HG03520 (cell line): ENCODE measurements around the gene LSM14A.
"Not testable (repeated sequence)": the region's sequence is repeated elsewhere in the genome, so short reads cannot be mapped to it uniquely, and the experiment has no call there.

ENCODE experiments used
- ATAC-seq: cut with Tn5 transposase; IDR thresholded peaks from one replicate; pipeline ENCODE4 v1.9.1; 2021; ENCODE audit warnings: mild to moderate bottlenecking, moderate library complexity; ENCODE audit not compliant: unreplicated experiment

LSM14A gene

DNA sequence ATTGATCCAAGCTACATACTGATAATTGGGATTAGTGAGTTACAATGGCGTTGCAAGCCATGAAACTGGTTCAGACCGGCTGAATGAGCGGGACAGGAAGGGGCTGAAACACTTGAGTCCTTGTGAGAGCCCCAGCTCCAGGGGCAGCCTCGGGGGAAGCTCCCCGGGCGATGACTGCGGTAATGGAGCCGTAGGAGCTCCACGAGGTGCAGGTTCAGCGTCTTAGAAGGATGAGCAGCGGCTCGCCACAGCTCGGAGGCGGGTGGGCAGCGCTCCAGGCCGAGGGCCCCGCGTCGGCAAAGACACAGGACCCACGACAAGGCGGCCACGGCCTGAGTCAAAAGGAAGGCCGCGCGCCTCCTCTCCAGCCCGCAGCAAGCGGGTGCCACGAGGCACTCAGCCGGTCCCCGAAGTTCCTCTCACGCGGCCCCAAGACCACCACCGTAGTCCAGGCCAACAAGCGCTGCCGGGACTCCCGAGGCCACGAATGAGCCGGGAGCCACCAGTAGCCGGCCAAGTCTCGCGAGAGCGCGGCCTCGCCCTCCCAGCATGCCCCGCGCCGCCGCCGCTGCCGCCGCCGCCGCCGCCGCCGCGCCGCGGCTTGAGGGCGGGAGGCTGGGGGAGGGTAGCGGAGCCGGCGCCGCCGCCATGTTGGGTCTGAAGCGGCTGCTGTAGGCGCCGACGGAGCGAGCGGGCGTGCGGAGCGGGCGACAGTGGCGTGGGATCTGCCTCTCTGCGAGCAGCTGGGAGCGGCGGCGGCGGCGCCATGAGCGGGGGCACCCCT is at the start of gene LSM14A:
TSS of gene LSM14A (plus strand) at position 628 of the 784 bp plus-strand sequence. CDS start at position 767, 139 bp downstream.
- ATAC-seq, result peak; percentile 53

DNA sequence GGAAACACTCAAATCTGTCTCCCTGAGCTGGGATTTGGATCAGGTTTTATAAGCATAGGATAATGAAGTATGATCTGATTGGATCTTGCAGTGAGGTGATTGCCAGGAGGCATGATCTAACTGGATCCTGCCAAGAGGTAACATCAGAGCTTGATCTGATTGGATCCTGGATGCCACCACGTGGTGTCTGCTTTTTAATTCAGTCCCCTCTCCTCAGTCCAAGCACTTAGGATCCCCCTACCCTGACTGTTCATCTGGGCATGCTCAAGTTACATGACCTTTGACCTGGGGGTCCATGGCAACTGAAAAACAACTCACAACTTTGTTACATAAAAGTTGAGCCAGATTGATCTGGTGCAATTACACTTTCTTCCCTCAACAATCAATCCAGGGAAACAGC is 47.5 kb upstream of the LSM14A start:
- ATAC-seq, result no peak

DNA sequence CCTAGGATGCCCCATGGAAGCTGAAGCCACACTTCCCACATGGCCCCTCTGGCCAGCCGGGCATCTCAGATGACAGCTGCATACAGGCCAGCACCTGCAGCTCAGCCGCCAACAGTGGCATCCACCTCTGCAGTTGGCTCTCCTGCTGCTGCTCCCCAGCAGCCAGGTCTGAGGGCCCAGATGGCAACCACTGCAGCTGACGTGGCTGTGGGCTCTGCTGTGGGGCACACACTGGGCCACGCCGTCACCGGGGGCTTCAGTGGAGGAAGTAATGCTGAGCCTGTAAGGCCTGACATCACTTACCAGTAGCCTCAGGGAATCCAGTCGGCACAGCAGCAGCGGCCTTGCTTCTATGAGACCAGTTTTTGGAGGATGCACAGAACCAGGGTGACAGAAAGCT is 45.3 kb upstream of the LSM14A start:
- no peak for ATAC-seq

DNA sequence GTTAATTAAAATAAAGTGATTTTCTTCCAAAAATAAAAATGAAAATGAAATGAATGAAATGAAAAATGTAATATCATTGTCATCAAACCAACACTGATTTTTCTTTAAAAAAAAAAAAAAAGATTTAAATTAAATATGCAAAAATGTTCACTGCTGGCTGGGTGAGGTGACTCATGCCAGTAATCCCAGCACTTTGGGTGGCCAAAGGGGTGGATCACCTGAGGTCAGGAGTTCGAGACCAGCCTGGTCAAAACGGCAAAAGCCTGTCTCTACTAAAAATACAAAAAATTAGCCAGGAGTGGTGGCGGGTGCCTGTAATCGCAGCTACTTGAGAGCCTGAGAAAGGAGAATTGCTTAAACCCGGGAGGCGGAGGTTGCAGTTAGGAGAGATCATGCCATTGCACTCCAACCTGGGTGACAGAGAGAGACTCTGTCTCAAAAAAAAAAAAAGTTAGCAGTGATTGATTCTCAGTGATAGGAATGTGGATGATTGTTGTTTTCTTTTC is 44.6 kb upstream of the LSM14A start:
- ATAC-seq, result no peak

DNA sequence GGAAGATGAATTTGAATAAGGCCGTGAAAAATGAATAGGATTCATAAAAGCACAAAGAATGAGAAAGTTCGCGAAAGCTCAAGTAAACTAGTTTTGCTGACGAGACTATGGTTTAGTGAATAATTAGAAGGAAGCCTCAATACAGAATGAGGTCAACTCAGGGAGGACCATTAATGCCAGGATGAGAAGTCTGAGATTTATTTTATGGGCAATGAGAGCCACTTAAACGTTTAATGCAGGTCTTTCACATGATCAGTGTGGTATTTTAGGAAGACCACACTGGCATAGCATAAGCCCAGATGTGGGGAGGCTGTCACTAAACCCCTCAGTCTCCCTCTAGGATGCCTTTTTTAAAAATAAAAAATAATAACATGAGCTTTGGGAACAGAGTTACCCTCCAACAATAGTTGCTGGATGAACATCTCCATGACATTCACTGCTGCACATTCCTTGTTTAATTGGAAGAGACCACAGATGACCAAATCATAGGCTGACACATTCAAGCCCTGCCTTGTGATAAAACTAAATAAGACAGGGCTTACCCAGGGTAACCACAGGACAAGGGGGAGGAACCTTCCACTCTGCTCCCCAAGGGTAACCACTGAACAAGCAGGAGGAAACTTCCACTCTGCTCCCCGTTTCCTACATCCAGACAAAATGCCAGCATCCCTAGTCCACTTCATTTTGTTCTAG is 43.6 kb upstream of the LSM14A start:
- no peak for ATAC-seq

DNA sequence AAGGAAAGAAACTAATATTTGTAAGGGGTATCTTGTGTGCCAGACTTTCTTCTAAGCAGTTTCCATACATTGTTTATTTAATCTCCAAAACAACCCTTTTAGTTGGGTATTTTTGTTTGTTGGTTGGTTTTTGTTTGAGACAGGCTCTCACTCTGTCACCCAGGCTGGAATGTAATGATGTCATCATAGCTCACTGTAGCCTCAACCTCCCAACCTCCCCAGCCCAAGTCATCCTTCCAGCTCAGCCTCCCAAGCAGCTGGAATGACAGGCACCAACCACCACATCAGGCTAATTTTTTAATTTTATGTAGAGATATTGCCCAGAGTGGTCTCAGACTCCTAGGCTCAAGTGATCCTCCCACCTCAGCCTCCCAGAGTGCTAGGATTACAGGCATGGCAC is 41.2 kb upstream of the LSM14A start:
- ATAC-seq, result no peak

DNA sequence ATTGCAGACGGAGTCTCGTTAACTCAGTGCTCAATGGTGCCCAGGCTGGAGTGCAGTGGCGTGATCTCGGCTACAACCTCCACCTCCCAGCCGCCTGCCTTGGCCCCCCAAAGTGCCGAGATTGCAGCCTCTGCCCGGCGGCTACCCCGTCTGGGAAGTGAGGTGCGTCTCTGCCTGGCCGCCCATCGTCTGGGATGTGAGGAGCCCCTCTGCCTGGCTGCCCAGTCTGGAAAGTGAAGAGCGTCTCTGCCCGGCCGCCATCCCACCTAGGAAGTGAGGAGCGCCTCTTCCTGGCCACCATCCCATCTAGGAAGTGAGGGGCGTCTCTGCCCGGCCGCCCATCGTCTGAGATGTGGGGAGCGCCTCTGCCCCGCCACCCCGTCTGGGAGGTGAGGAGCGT is 40.2 kb upstream of the LSM14A start:
- ATAC-seq, result not testable (repeated sequence)

DNA sequence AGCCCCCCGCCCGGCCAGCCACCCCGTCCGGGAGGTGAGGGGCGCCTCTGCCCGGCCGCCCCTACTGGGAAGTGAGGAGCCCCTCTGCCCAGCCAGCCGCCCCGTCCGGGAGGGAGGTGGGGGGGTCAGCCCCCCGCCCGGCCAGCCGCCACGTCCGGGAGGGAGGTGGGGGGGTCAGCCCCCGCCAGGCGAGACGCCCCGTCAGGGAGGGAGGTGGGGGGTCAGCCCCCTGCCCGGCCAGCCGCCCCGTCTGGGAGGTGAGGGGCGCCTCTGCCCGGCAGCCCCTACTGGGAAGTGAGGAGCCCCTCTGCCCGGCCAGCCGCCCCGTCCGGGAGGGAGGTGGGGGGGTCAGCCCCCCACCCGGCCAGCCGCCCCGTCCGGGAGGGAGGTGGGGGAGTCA is 39.6 kb upstream of the LSM14A start:
- not testable (repeated sequence) for ATAC-seq

DNA sequence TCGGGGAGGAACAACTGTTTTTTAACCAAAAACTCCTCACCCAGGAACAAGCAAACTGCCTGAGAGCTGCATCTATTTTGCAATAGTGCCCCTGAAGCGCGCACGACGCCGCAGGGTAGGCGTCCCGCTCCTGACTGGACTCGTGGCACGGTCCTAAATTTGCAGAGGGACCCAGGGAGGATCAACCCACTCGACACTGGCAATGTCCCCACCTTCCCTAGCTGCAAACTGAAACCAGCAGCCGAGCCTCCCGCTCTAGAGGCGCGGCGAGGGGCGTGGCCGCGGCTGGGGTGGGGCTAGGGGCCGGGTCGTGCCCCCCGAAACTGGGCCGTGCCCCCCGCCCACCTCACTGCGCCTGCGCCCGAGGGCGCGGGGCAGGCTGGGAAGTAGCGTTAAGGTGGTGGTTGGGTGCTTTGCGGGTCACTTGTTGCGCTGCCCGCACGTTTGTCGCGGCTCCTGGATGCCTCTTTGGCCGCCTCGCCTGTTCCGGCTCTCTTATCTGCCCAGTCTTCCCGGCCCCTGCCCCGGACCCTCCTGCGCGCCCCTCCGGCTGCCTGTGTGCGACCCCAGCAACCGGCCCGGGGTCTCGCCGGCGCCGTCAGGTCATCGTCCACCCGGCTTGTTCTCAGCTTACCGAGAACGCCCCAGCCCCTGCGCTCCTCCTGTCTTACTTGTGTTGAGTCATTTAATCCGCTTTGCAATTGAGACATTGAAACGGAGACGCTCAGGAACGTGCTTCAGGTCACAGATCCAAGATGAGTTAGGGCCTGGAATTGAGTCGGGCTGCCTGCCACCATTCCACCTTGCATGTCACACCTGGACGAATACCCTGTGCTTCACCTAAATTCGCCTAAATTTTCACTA is 37.9 kb upstream of the LSM14A start:
- peak; percentile 82 for ATAC-seq

DNA sequence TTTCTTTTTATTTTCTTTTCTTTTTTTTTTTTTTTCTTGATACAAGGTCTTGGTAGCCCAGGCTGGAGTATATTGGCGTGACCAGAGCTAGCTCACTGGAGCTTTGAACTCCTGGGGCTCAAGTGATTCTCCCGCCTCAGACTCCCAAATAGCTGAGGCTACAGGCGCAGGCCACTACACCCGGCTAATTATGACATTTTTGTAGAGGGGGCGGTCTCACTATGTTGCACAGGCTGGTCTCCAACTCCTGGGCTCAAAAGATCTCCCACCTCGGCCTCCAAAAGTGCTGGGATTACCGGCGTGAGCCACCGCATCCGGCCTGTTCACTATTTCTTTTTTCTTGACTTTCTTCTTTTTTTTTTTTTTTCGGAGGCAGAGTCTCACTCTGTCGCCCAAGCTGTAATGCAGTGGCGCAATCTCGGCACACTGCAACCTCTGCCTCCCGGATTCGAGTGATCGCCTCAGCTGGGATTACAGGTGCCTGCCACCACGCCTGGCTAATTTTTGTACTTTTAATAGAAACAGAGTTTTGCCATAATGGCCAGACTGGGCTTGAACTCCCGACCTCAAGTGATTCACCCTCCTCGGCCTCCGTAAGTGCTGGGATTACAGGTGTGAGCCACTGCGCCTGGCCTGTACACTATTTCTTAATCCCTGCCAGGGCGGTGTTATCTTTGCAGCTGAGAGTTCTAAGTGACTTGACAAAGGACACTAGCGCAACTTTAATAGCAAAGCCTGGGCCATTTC is 37.1 kb upstream of the LSM14A start:
- no peak for ATAC-seq

DNA sequence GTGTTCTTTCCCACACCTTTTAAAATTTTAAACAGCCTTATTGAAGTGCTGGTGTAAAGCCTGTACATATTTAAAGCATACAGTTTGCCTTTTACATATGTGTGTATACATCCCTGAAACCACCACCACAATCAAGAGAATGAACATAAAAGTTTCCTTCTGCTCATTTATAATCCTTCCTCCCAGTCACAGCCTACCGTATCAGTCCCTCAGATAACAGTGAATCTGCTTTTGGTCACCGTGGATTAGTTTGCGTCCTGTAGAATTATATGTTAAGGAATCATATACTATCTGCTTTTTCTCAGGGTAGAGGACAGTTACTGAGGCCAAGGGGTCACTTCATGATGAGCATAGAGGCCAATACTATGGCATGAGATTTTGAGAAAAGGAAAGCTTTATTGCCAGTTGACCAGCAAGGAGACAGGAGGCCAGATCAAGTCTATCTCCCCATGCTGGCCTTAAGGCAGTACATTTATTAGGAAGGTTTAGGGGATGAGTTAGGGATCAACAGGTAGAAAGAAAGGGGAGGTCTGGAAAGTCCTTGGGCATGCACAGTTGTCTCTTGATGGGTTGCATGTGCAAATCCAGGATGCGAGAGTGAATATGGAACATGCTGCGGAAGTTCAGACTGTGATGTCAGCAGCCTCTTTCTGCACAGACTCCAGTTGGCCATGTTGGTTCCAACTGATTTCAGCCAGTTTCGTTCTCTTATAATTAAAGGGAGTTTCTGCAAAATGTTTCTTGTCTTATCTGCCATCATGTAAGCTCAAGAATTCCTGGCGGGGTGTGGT is 36.3 kb upstream of the LSM14A start:
- ATAC-seq, result no peak

DNA sequence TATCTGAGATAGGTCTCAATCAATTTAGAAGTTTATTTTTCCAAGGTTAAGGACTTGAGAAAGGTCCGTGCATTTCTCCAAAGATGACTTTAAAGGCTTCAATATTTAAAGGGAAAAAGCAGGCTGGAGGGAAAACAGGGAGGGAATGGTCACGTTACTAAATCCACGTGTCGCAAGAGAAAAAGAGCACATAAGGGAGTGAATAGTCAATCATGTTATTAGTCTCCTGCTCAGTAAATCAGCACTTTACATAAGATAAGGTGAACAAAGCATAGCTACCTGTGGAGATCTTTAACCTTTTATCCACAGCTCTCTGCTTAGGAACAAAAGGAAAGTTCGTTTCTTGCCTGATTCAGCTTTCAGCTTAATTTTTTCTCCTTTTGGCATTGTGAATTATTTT is 31.3 kb upstream of the LSM14A start:
- ATAC-seq, result no peak

DNA sequence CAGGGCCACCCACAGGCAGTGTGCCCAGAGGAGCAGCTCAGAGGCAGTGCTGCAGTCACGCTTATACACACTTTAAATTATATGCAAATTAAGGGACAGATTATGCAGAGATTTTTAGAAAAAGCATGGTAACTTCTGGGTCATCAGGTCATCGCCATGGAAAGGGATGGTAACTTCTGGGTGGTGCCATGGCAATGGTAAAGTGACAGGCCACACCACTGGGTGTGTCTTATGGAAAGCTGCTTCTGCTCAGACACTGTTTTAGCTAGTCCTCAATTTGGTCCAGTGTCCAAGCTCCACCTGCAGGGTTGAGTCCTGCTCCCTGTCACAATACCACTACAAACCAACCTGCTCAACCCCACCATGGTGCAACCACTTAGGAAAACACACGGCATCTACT is 29.9 kb upstream of the LSM14A start:
- ATAC-seq, result no peak

DNA sequence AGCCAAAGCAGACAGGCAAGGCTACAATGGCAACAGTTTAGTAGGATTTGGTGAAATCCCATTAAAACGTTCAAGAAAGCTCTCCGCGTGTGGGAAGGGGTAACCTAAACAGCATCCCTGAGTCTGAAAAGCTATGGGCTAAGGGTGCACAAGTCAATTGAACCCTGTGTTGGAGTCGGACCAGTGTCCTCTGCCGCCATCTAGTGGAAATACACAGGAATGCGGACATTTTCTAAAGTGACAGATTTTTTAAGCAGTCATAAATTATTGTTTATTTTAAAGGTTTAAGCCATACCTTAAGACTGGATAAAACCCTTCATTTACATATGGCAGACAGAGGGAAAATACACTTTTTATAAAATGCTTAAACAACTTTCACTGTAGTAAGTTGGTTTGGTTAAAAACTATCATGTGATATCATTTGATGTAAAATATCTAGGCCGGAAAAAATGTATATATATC is 26.5 kb upstream of the LSM14A start:
- ATAC-seq, result no peak

DNA sequence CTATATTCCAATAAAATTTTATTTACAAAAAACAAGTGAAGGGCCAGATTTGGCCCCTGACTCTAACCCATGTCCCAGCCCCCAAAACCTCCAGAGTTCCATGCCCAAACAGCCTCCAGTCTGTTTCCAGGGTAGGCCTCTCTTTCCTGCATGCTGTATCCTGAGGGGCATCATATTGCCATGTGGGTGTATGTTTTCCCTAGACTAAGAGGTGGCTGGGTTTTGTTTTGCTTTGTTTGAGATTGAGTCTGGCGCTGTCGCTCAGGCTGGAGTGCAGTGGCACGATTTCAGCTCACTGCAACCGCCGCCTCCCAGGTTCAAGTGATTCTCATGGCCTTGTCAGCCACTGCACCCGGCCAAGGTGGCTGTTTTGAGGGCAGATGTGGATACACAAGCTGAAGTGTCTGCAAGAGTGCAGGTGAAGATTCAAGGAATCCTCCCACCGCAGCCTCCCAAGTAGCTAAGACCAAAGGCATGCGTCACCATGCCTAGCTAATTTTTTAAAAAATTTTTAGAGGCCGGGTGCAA is 23.6 kb upstream of the LSM14A start:
- ATAC-seq, result no peak

DNA sequence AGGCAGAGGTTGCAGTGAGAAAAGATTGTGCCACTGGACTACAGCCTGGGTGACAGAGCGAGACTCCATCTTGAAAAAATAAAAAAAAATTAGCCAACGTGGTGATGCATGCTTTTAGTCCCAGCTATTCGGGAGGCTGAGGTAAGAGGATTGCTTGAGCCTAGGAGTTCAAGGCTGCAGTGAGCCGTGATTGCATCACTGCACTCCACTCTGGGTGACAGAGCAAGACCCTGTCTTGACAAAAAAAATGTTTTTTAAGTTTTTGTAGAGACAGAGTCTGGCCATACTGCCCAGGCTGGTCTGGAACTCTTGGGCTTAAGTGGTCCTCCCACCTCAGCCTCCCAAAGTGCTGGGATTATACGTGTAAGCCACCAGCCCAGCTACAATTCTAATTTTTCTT is 22.4 kb upstream of the LSM14A start:
- no peak for ATAC-seq

DNA sequence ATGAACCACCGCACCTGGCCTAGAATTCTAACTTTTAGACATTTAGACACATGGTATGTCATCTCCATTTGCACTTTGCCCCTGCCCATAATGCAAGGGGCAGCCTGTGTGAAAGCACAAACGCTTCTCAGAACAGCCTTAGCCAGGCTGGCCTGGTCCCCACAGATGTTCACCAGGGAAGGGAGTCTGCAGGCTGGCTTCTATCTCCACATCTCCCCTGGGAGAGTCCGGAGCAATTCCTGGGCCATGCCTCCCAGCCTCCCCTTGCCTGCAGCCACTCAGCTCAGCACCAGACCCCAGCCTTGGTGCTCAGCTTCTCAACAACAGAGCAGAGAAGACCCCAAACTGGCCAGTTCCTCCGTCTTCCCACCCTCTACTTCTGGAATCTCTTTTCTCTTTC is 21.7 kb upstream of the LSM14A start:
- no peak for ATAC-seq

DNA sequence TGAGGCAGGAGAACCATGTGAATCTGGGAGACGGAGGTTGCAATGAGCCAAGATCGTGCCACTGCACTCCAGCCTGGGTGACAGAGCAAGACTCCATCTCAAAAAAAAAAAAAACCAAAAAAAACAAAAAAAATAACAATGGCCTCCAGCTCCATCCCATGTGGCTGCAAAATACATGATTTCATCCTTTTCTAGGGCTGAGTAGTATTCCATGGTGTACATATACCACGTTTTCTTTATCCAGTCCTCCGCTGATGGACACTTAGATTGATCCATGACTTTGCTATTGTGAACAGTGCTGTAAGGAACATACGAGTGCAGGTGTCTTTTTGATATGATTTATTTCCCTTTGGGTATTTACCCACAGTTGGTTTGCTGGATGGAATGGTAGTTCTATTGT is 20.9 kb upstream of the LSM14A start:
- no peak for ATAC-seq

DNA sequence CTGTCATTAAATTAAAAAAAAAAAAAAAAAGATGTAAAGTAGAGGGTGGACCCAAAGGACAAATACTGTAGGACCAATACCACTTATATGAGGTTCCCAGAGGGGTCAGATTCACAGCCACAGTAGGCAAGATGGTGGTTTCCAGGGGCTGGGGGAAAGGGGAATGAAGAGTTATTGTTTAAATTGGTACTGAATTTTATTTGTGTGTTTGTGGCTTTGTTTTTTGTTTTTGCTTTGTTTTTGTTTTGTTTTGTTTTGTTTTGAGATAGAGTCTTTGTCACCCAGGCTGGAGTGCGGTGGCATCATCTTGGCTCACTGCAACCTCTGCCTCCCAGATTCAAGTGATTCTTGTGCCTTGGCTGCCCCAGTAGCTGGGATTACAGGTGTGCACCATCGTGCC is 17.9 kb upstream of the LSM14A start:
- ATAC-seq, result no peak

DNA sequence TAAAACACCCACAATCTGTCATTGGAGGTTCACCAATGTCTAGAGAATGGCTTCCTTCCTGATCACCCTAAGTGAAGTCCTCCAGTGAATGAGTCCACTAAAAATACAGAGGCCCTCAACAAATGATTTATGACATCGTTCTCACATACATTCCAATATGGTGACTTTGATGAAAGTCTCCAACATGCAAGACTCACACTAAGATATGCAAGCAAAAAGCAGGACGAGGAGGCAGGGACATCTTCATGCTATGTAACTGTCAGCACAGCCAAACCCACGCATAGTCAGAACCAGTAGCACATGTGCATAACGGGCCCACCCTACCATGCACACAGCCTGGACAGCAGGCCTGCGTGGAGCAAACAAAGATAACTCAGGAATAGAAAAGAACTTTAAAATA is 16.6 kb upstream of the LSM14A start:
- ATAC-seq, result no peak
